HepG2 (cell line): ENCODE measurements around the gene SMARCD1. TPM values are rescaled to one million over a fixed set of nuclear protein-coding genes. Genes with fewer than 3 reads are reported as not detected.
A peak's percentile ranks its signal among the peaks of the same experiment; 100 is the strongest.

Experiments
- CHD4 ChIP-seq: fragments of 200-600 bp; sonication (generic); IDR thresholded peaks from 2 replicates; pipeline ENCODE4 v1.7.0; 2017; ENCODE audit warnings: mild to moderate bottlenecking, low read length, borderline replicate concordance
- HNF4G ChIP-seq, 2 experiments: sonication (generic) in 1 of 2; formaldehyde crosslinking in 1 of 2; IDR thresholded peaks; 2 replicates each; pipeline versions ENCODE4 v1.4.0 to v1.6.1; 2011 to 2020; ENCODE audit warnings: borderline replicate concordance in 2 of 2, low read depth in 2 of 2, mild to moderate bottlenecking in 2 of 2, low read length in 1 of 2, missing genetic modification reagents in 1 of 2, moderate library complexity in 1 of 2
- IRF2 ChIP-seq: IDR thresholded peaks from 2 replicates; pipeline ENCODE4 v1.6.1; 2018; ENCODE audit warnings: missing genetic modification reagents, missing compliant biosample characterization
- KDM3A ChIP-seq: IDR thresholded peaks from 2 replicates; pipeline ENCODE4 v1.6.1; 2018; ENCODE audit warnings: low read depth, missing compliant biosample characterization
- KLF13 ChIP-seq: sonication (generic); formaldehyde crosslinking; IDR thresholded peaks from 2 replicates; pipeline ENCODE4 v1.4.0; 2020; ENCODE audit warnings: mild to moderate bottlenecking, missing genetic modification reagents
- KLF6 ChIP-seq: IDR thresholded peaks from 2 replicates; pipeline ENCODE4 v1.8.0; 2016; ENCODE audit warnings: missing biosample characterization, missing genetic modification reagents
- MYC ChIP-seq: sonication (generic); formaldehyde crosslinking; IDR thresholded peaks from 2 replicates; pipeline ENCODE4 v1.9.0; 2021; ENCODE audit warnings: missing genetic modification reagents, borderline replicate concordance
- NCOA1 ChIP-seq: sonication (generic); formaldehyde crosslinking; IDR thresholded peaks from 2 replicates; pipeline ENCODE4 v1.9.0; 2021; ENCODE audit warnings: missing genetic modification reagents
- NR2F6 ChIP-seq, 2 experiments: IDR thresholded peaks; 2 replicates each; pipeline ENCODE4 v1.6.1; 2016; ENCODE audit warnings: antibody characterized with exemption in 1 of 2, mild to moderate bottlenecking in 1 of 2
- POLR2AphosphoS5 ChIP-seq: IDR thresholded peaks from 2 replicates; pipeline ENCODE4 v1.6.1; 2012; ENCODE audit warnings: low read depth, low read length
- RXRB ChIP-seq: IDR thresholded peaks from 2 replicates; pipeline ENCODE4 v1.6.1; 2016; ENCODE audit warnings: borderline replicate concordance, missing genetic modification reagents, missing compliant biosample characterization
- ZBTB20 ChIP-seq: sonication (generic); formaldehyde crosslinking; IDR thresholded peaks from 2 replicates; pipeline ENCODE4 v1.8.1; 2023; ENCODE audit warnings: missing genetic modification reagents, low read depth, mild to moderate bottlenecking, borderline replicate concordance
- ZNF251 ChIP-seq: sonication (generic); formaldehyde crosslinking; IDR thresholded peaks from 2 replicates; pipeline ENCODE4 v1.9.0; 2021; ENCODE audit warnings: mild to moderate bottlenecking, missing genetic modification reagents
- ZNF451 ChIP-seq: sonication (generic); formaldehyde crosslinking; IDR thresholded peaks from 2 replicates; pipeline ENCODE4 v1.5.0; 2020; ENCODE audit warnings: mild to moderate bottlenecking, missing genetic modification reagents
- ZNF562 ChIP-seq: sonication (generic); formaldehyde crosslinking; IDR thresholded peaks from 2 replicates; pipeline ENCODE4 v1.8.0; 2022; ENCODE audit warnings: missing genetic modification reagents, borderline replicate concordance
- ZNF775 ChIP-seq: sonication (generic); formaldehyde crosslinking; IDR thresholded peaks from 2 replicates; pipeline ENCODE4 v1.4.0; 2020; ENCODE audit warnings: missing genetic modification reagents, mild to moderate bottlenecking, moderate library complexity, borderline replicate concordance
- ZSCAN25 ChIP-seq: sonication (generic); formaldehyde crosslinking; IDR thresholded peaks from 2 replicates; pipeline ENCODE4 v1.8.0; 2022; ENCODE audit warnings: mild to moderate bottlenecking, missing genetic modification reagents
- polyA plus RNA-seq, 8 experiments: library from polyadenylated mRNA; depleted of rRNA in 3 of 8; stranded (reverse) in 7 of 8; unstranded in 1 of 8; fragments of >200 nt; fragmentation: Illumina TruSeq in 4 of 8; extraction: Trizol in 4 of 8; gene quantifications; 2 replicates each; pipeline versions ENCODE4 v1.2.1 to v1.2.3, GENCODE V29; 2011 to 2016; ENCODE audit warnings: low read depth in 4 of 8, missing spikeins in 1 of 8, mixed read lengths in 1 of 8; ENCODE audit not compliant: insufficient read depth in 1 of 8
- total RNA-seq, 5 experiments: library from RNA; depleted of rRNA; stranded (reverse); fragments of >200 nt; fragmentation: Illumina TruSeq; extraction: Trizol; gene quantifications; 2 replicates each; pipeline ENCODE4 v1.2.3, GENCODE V29; 2016; ENCODE audit warnings: low read depth in 1 of 5
- TF ChIP-seq, protein P1 (sequence below): sonication (generic); formaldehyde crosslinking; IDR thresholded peaks from 2 replicates; pipeline ENCODE4 v1.4.0; 2020; ENCODE audit warnings: missing genetic modification reagents, low read depth, mild to moderate bottlenecking, borderline replicate concordance
- TF ChIP-seq, protein P2 (sequence below): sonication (generic); formaldehyde crosslinking; IDR thresholded peaks from 2 replicates; pipeline ENCODE4 v1.4.0; 2020; ENCODE audit warnings: mild to moderate bottlenecking, missing genetic modification reagents
- TF ChIP-seq, protein P3 (sequence below): sonication (generic); formaldehyde crosslinking; IDR thresholded peaks from 2 replicates; pipeline ENCODE4 v1.8.0; 2022; ENCODE audit warnings: missing genetic modification reagents, mild to moderate bottlenecking, moderate library complexity, borderline replicate concordance
- TF ChIP-seq, protein P4 (sequence below): sonication (generic); formaldehyde crosslinking; IDR thresholded peaks from 2 replicates; pipeline ENCODE4 v1.5.1; 2020; ENCODE audit warnings: missing genetic modification reagents, mild to moderate bottlenecking, borderline replicate concordance
- TF ChIP-seq, protein P5 (sequence below): sonication (generic); formaldehyde crosslinking; IDR thresholded peaks from 2 replicates; pipeline ENCODE4 v1.8.0; 2022; ENCODE audit warnings: low read depth, missing genetic modification reagents

The SMARCD1 gene
- total and polyA plus RNA-seq, 2 of the 13 experiments (the other 11 are each of a cell fraction or from before 2014, with no cell fraction given): 51.7 to 54.6 TPM

DNA sequence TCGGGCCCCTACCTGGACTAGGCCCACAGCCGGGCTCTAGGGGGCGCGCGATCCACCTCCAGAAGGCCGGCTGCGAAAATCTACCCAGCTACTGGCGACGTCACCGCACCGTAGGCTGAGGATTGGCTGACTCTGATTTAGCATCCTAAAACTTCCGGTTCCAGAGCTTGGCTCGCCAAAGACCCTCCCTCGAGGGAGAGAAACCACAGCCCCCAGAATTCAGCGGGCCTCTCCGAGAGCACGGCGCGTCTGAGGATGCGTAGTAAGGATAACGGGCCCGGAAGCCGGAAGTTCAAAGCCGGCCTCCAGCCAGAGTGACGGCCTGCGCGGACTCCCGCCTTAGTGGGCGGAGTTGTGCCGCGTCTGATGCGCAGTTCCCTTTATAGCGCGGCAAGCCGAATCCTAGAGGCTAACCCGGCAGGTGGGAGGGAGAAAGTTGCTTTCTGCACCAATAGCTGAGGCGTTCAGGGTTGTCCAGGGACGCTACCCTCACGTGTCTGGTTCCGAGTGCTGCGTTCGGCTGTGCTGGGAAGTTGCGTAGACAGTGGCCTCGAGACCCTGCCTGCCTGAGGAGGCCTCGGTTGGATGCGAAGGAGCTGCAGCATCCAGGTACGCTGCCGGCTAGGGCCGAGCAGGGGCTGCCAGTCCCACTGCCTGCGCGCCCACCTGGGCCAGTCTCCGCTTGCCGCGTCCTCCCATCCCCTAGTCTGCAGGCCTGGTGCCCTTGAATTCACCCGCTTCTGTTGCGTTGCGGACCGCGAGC is 26.7 kb downstream of the SMARCD1 start, which contains the start of gene COX14 (continued):
- no peak for TF ChIP-seq CHD4
- no peak for TF ChIP-seq KDM3A (CRISPR knock-in tag)
- TF ChIP-seq, protein P1, sequence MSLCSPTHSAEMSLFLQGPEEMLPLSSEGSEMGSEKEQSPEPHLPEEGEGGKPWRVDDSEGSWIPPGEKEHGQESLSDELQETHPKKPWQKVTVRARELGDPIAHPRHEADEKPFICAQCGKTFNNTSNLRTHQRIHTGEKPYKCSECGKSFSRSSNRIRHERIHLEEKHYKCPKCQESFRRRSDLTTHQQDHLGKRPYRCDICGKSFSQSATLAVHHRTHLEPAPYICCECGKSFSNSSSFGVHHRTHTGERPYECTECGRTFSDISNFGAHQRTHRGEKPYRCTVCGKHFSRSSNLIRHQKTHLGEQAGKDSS: 0 out of 2 replicates have a peak, but pooled peaks have one; percentile 72
- 0 out of 2 replicates have a peak, but pooled peaks have one; percentile 51 for TF ChIP-seq ZSCAN25
- TF ChIP-seq, protein P2, sequence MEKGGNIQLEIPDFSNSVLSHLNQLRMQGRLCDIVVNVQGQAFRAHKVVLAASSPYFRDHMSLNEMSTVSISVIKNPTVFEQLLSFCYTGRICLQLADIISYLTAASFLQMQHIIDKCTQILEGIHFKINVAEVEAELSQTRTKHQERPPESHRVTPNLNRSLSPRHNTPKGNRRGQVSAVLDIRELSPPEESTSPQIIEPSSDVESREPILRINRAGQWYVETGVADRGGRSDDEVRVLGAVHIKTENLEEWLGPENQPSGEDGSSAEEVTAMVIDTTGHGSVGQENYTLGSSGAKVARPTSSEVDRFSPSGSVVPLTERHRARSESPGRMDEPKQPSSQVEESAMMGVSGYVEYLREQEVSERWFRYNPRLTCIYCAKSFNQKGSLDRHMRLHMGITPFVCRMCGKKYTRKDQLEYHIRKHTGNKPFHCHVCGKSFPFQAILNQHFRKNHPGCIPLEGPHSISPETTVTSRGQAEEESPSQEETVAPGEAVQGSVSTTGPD (CRISPR knock-in tag): no peak
- TF ChIP-seq MYC (CRISPR knock-in tag): peak; percentile 56; the same call in 1 of the 2 replicates
- no peak for TF ChIP-seq HNF4G (IDR thresholded peaks at IDR 0.05; ENCODE audit: borderline replicate concordance, low read depth, low read length)
- peak; percentile 55; the same call in 1 of the 2 replicates for TF ChIP-seq HNF4G (CRISPR knock-in tag; IDR thresholded peaks at IDR 0.05; ENCODE audit: borderline replicate concordance, low read depth)
- TF ChIP-seq IRF2: peak; percentile 74
- TF ChIP-seq, protein P3, sequence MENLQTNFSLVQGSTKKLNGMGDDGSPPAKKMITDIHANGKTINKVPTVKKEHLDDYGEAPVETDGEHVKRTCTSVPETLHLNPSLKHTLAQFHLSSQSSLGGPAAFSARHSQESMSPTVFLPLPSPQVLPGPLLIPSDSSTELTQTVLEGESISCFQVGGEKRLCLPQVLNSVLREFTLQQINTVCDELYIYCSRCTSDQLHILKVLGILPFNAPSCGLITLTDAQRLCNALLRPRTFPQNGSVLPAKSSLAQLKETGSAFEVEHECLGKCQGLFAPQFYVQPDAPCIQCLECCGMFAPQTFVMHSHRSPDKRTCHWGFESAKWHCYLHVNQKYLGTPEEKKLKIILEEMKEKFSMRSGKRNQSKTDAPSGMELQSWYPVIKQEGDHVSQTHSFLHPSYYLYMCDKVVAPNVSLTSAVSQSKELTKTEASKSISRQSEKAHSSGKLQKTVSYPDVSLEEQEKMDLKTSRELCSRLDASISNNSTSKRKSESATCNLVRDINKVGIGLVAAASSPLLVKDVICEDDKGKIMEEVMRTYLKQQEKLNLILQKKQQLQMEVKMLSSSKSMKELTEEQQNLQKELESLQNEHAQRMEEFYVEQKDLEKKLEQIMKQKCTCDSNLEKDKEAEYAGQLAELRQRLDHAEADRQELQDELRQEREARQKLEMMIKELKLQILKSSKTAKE (CRISPR knock-in tag): no peak
- TF ChIP-seq, protein P4, sequence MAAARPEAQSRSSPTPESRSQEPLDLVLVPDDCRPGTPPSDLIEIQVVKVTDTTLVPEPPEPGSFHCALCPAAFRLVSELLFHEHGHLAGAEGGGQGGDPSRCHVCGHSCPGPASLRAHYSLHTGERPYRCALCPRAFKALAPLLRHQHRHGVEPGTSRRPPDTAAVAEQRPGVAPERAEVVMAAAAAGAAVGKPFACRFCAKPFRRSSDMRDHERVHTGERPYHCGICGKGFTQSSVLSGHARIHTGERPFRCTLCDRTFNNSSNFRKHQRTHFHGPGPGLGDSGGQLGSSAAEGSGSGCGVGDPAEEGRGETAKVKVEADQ: peak; percentile 71; the same call in 1 of the 2 replicates
- no peak for TF ChIP-seq ZNF251 (CRISPR knock-in tag)
- TF ChIP-seq, protein P5, sequence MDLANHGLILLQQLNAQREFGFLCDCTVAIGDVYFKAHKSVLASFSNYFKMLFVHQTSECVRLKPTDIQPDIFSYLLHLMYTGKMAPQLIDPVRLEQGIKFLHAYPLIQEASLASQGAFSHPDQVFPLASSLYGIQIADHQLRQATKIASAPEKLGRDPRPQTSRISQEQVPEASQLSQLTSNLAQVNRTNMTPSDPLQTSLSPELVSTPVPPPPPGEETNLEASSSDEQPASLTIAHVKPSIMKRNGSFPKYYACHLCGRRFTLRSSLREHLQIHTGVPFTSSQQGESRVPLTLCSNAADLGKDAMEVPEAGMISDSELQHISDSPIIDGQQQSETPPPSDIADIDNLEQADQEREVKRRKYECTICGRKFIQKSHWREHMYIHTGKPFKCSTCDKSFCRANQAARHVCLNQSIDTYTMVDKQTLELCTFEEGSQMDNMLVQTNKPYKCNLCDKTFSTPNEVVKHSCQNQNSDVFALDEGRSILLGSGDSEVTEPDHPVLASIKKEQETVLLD (CRISPR knock-in tag): 0 out of 2 replicates have a peak, but pooled peaks have one; percentile 21
- TF ChIP-seq RXRB: peak; percentile 44; the same call in 1 of the 2 replicates
- TF ChIP-seq ZNF775 (CRISPR knock-in tag): no peak
- TF ChIP-seq KLF6: no peak
- 0 out of 2 replicates have a peak, but pooled peaks have one; percentile 84 for TF ChIP-seq ZNF451 (CRISPR knock-in tag)
- no peak for TF ChIP-seq NCOA1 (CRISPR knock-in tag)
- TF ChIP-seq POLR2AphosphoS5: peak; percentile 76
- no peak for TF ChIP-seq ZNF562 (CRISPR knock-in tag)
- TF ChIP-seq ZBTB20 (CRISPR knock-in tag): peak; percentile 73; the same call in 1 of the 2 replicates
- TF ChIP-seq KLF13 (CRISPR knock-in tag): 0 out of 2 replicates have a peak, but pooled peaks have one; percentile 47
- no peak for TF ChIP-seq NR2F6 (IDR thresholded peaks at IDR 0.05)
- TF ChIP-seq NR2F6 (CRISPR knock-in tag; IDR thresholded peaks at IDR 0.05): no peak
